Subcutaneous adipose tissue (tissue), 4 donors: ENCODE results near the gene COL9A3. TPM values are rescaled to one million over a fixed set of nuclear protein-coding genes. Genes with fewer than 3 reads are reported as not detected.

Experiments used
- total RNA-seq, 4 donors: library from RNA; depleted of rRNA; stranded (reverse); fragments of >200 nt; gene quantifications; one replicate each; pipeline ENCODE4 v1.1.0, GENCODE V29; 2016
- TF ChIP-seq, protein P1 (sequence below): fragments of 450-650 bp; IDR thresholded peaks from one replicate; pipeline ENCODE4 v1.5.1; 2016; ENCODE audit warnings: low read depth, mild to moderate bottlenecking, control low read depth, antibody characterized with exemption, moderate library complexity

Gene COL9A3
- total RNA-seq, 4 donors from 2014 or later, result 0.22 to 1.3 TPM; not detected in 2

DNA sequence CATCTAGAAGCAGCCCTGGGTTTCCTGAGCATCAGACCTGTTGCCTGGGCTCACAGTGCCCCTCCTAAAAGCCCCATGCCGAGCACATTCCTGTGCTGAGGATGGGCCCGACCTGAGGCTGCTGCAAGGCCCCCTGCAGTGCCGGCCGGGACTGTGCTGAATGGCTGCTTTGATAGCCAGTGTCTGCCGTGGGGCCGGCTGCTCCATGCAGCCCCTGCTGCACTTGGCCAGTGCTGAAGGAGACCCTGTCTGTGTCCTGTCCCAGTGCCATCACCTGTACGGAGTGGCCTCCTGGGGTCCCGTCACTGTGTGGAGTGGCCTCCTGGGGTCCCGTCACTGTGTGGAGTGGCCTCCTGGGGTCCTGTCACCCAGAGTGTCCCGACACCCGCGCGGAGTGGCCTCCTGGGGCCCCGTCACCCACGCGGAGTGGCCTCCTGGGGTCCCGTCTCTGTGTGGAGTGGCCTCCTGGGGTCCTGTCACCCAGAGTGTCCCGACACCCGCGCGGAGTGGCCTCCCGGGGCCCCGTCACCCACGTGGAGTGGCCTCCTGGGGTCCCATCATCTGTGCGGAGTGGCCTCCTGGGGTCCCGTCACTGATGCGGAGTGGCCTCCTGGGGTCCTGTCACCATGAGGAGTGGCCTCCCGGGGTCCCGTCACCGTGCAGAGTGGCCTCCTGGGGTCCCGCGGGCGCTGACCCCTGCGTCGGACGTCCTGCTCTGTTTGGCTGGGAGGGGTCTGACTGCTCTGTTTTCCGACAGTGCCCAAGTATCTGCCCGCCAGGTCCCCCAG is 7.0 kb downstream of the COL9A3 start:
- TF ChIP-seq, protein P1, sequence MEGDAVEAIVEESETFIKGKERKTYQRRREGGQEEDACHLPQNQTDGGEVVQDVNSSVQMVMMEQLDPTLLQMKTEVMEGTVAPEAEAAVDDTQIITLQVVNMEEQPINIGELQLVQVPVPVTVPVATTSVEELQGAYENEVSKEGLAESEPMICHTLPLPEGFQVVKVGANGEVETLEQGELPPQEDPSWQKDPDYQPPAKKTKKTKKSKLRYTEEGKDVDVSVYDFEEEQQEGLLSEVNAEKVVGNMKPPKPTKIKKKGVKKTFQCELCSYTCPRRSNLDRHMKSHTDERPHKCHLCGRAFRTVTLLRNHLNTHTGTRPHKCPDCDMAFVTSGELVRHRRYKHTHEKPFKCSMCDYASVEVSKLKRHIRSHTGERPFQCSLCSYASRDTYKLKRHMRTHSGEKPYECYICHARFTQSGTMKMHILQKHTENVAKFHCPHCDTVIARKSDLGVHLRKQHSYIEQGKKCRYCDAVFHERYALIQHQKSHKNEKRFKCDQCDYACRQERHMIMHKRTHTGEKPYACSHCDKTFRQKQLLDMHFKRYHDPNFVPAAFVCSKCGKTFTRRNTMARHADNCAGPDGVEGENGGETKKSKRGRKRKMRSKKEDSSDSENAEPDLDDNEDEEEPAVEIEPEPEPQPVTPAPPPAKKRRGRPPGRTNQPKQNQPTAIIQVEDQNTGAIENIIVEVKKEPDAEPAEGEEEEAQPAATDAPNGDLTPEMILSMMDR, result no peak

DNA sequence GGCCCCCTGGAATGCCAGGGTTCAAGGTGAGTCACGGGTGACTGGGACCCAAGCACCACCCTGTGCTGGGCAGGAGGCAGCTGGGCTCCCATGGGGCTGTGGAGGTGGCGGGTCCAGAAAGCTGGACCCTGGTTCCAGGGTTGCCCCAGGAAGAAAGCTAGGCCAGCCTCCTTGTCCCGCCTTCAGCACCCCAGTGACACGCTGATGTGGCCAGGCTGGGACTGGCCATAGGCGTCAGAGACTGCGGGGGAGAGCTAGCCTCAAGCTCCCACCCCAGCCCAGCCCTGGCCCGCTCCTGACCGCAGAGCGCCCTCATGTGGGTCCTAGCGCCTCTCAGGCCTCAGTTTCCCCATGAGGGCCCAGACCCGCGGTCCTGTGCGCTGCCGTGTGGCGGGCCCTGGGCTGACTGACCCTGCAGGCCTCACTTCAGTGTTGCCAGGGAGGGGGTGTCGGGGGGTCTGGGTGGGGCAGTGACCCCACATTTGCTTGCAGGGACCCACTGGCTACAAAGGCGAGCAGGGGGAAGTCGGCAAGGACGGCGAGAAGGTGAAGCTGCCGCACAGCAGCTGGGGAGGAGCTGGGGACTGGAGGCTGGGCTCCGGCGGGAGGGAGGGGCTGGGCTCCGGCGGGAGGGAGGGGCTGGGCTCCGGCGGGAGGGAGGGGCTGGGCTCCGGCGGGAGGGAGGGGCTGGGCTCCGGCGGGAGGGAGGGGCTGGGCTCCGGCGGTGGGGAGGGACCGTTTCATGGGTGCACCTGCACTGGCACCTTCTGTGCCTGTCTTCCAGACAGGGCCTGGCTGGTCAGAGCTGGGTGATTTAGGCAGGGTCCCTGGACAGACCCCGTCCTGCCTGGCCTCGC is 7.9 kb downstream of the COL9A3 start:
- TF ChIP-seq, protein P1, result no peak

DNA sequence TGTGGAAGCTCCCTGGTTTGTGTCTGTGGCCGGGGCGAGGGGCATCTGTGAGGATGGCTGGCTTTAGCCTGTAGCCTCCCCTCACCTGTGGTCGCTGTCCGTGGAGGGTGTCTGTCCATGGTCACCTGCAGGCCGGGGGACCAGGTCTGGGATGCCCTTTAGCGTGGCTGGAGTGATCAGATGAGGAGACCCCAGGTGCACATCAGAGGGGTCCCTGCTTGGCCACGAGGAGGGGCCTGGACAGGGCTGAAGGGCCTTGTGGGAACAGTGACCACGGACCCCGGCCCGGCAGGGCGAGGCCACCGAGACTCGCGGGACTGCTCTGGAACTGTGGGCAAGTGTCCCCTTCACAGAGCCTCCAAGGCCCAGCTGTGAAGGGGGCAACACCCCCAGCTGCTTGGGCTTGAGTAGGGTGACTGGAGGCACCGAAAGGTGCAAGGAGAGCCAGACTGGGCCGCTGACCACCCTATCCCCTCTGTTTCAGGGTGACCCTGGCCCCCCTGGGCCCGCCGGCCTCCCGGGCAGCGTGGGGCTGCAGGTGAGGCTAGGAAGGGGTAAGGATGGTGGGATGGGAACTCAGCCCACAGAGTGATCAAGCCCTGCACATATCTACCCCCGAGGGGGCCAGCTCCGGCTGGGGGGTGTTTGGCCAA is 8.6 kb downstream of the COL9A3 start:
- TF ChIP-seq, protein P1, result no peak

DNA sequence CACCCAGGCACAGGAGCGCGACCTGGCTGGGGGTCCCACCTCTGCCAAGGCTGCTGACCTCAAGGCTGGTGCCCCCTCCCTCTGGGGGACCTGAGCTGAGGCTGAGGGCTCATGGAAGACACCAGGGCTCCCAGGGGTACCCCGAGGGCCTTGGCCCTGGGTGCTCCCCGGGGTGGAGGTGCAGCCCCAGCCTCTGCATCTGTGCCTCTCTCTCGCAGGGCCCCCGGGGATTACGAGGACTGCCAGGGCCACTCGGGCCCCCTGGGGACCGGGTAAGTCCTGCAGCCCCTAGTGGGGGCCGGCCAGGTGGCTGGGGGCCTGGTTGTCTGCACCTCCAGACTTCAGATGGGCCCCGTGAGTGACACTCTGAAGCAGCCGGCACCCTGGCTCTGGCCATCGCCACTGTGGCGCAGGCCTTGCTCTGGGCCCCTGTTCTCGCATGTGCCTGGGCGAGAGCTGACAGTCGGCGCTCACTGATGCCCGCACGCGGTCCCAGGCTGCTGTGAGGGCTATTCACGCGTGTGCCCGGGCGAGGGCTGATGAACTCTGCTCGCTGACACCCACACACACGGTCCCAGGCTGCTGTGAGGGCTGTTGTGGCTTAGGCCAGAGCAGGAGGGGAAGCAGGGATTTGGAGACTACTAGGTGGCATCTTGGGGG is 9.3 kb downstream of the COL9A3 start:
- TF ChIP-seq, protein P1, result no peak

DNA sequence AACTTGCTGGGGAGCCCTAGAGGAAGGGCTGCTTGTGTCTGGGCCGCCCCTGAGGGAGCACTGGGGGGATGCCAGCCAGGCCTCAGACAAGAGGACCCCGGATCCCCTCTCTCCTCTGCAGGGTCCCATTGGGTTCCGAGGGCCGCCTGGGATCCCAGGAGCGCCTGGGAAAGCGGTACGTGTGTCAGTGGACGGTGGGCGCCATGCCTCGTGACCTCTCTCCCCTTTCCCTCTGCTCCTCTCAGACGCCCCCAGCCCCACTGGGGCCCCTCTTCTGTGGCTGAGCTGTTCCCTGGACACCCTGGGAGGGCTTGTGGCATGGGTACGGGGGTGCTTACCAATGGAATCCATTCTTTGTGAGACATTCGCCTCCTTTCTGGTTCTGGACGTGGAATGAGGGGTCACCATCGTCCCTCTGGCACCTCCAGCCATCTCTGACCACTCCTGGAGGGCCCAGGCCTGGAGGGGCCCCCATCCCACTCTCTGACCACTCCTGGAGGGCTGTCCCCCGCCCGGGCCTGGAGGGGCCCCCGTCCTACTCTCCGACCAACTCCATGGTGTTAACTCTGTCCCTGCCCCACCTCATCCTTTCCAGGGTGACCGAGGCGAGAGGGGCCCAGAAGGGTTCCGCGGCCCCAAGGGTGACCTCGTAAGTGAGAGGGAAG is 9.9 kb downstream of the COL9A3 start:
- TF ChIP-seq, protein P1, result no peak

DNA sequence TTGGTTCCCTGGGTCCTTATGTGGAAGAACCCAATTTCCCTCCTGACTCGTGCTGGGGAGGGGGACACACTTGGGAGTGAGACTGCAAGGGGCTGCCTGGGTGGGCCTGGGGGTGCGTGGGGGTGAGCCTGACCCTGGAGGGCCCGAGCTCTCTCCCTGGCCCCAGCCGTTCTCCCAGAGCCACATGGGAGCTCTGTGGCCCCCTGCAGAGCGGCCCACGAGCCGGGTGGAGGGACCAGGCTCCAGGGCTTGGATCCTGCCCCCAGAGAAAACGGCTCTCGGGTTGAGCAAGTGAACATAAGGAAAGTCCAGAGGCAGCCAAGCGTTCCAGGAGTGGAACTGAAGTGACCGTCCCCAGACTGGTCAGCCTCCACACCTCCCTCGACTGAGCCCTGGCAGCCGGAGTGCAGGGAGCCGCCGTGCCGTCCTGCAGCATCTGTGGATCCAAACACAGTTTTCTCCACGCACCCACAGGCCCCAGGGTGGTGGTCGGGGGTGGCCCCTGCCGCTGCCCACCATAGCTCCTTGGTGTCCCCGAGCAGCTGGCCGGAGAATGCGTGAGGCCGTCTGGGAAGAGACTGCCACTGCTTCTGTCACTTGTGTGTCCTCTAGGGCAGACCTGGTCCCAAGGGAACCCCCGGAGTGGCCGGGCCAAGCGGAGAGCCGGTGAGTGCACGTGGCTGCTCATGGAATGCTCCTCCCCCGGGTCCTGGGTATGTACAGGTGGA is 10.6 kb downstream of the COL9A3 start:
- TF ChIP-seq, protein P1, result no peak
